ENCODE data around the gene SAAL1. TPM values are rescaled to one million over a fixed set of nuclear protein-coding genes. Genes with fewer than 3 reads are reported as not detected.
A peak's percentile ranks its signal among the peaks of the same experiment; 100 is the strongest.

SAAL1 gene
- total and polyA plus RNA-seq, 9 of the 15 experiments (the other 6 are each of a cell fraction or from before 2014, with no cell fraction given): 38.9 to 77.5 (median 56.4) TPM

DNA sequence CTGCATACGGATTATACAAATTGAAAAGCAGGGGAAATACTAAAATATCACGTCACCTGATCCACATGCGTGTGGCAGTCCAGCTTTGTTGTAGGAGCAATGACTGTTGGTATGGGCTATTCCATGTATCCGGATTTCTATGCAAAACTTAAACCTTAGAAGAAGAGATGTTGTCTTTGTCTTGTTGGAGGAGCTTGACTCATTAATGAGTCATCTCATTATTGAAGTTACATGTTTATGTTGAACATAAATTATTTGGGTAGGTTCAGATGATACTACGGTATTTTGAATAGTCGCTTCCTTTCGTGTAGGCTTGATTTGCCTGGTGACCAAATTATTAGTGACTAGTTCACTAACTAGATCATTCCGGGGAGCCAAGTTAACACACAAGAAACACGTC is 806 bp upstream of the SAAL1 start:
- H3K9me1 ChIP-seq (ENCODE audit: control insufficient read depth, insufficient read depth, low read length): no peaks in the 10 kb centered on the region
- peaks cover 29% of the 10 kb centered on the region for H3K36me3 ChIP-seq (ENCODE audit: control insufficient read depth, insufficient read depth, low read length)
- no peak overlapping the region for H3K4me2 ChIP-seq (ENCODE audit: insufficient read depth, low read length)
- FAIRE-seq (no peak), DNase-seq (ENCODE audit: extremely low read depth in 1 of 4, low spot score in 3 of 4) (no peak), ATAC-seq (no peak)
- TF ChIP-seq CCAR2 (IDR thresholded peaks at IDR 0.05; ENCODE audit: low read depth, low read length): no peak
- no peak for TF ChIP-seq POLR2AphosphoS2 (IDR thresholded peaks at IDR 0.05; ENCODE audit: low read length)
- peak; percentile 72 for TF ChIP-seq FOSL1 (tag; conservative IDR thresholded peaks at IDR 0.05)
- TF ChIP-seq U2AF2 (optimal IDR thresholded peaks at IDR 0.05; ENCODE audit: low read depth, low read length): no peak
- TF ChIP-seq EHMT2 (IDR thresholded peaks at IDR 0.05): no peak
- no peak for TF ChIP-seq CBX8 (IDR thresholded peaks at IDR 0.05; ENCODE audit: borderline replicate concordance, extremely low read depth, low read depth, low read length, poor library complexity, severe bottlenecking)
- TF ChIP-seq, protein P1, sequence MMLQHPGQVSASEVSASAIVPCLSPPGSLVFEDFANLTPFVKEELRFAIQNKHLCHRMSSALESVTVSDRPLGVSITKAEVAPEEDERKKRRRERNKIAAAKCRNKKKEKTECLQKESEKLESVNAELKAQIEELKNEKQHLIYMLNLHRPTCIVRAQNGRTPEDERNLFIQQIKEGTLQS (IDR thresholded peaks at IDR 0.05): peak; percentile 45; the same call in 1 of the 2 replicates
- TF ChIP-seq, protein P1 (CRISPR knock-in tag; conservative IDR thresholded peaks at IDR 0.05): no peak
- no peak for TF ChIP-seq WHSC1 (IDR thresholded peaks at IDR 0.05; ENCODE audit: low read length)
- in situ Hi-C loops (cut with MboI): no loop called here
- BruUV-seq (replicated peaks): no TSS peak
- H3K9ac ChIP-seq (ENCODE audit: insufficient read depth in 1 of 2, low read depth in 2 of 2, low read length in 2 of 2): no peak overlapping the region
- H3K27me3 ChIP-seq (ENCODE audit: control insufficient read depth in 2 of 2, insufficient read depth in 2 of 2, low read length in 2 of 2): peaks cover 0 to 2% of the 10 kb centered on the region in 2 experiments; a peak in 1 of 5 replicates
- peaks cover 0 to 5% of the 10 kb centered on the region in 2 experiments; a peak in 3 of 5 replicates for H3K4me1 ChIP-seq (replicated peaks in 1 of 2; ENCODE audit: control insufficient read depth in 2 of 2, insufficient read depth in 2 of 2, low read length in 2 of 2)
- ChIA-PET POLR2A (interaction anchor here (0.9 to 1.1 kb wide), 2 partner anchors 121 to 400 kb away, joined by 3 to 4 read pairs; no protein-coding TSS in a partner anchor), CTCF (ENCODE audit: low intra/inter-chr PET ratio) (interaction anchor here (1.2 kb wide), 1 partner anchor 115 kb away, joined by 5 read pairs; no protein-coding TSS in a partner anchor)
- peak overlapping the region; percentile 97 for H2AFZ ChIP-seq (ENCODE audit: low read depth, low read length)
- H3K9me3 ChIP-seq (replicated peaks; ENCODE audit: control insufficient read depth, insufficient read depth, low read depth, low read length): no peaks in the 10 kb centered on the region
- H3K79me2 ChIP-seq (ENCODE audit: control insufficient read depth, insufficient read depth, low read length): peaks cover 33% of the 10 kb centered on the region
- intact Hi-C loops (cut with micrococcal nuclease): loop anchor here (2.0 to 5.0 kb wide), 2 partner anchors 94 to 116 kb away; partner anchors contain the start of gene SERGEF
- no peak overlapping the region for H3K4me3 ChIP-seq
- H3K27ac ChIP-seq (ENCODE audit: extremely low read depth, low read depth, low read length): no peak overlapping the region
- 56% methylated on average over 9 of the region's 9 CpGs for WGBS (ENCODE audit: insufficient coverage, low coverage, missing lambda C conversion rate)
- no peaks in the 10 kb centered on the region for H4K20me1 ChIP-seq (replicated peaks; ENCODE audit: control insufficient read depth, insufficient read depth, low read length)
